Breast epithelium (tissue), 3 donors: ENCODE results near the gene SNX11.

Experiments used
- POLR2A ChIP-seq: fragments of 450-650 bp; IDR thresholded peaks from one replicate; pipeline ENCODE4 v1.6.1; 2016; ENCODE audit warnings: antibody characterized with exemption, mild to moderate bottlenecking, moderate library complexity
- TF ChIP-seq, protein P1 (sequence below), 3 donors: fragments of 450-650 bp; IDR thresholded peaks; one replicate each; pipeline ENCODE4 v1.5.1; 2016 to 2017; ENCODE audit warnings: antibody characterized with exemption in 3 of 3, mild to moderate bottlenecking in 3 of 3, moderate library complexity in 3 of 3

DNA sequence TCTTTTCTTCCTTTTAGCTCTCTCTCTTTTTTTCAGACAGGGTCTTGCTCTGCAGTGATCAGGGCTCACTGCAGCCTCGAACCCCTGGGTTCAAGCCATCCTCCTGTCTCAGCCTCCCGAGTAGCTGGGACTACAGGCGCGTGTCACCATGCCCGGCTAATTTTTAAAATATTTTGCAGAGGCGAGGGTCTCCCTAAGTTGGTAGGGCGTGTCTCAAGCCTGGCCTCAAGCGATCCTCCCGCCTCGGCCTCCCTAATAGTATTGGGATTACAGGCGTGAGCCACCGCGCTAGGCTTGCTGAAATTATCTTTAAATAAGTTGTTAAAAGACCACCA, 797 bp upstream of the SNX11 start:
- TF ChIP-seq POLR2A = no peak
- TF ChIP-seq, protein P1, sequence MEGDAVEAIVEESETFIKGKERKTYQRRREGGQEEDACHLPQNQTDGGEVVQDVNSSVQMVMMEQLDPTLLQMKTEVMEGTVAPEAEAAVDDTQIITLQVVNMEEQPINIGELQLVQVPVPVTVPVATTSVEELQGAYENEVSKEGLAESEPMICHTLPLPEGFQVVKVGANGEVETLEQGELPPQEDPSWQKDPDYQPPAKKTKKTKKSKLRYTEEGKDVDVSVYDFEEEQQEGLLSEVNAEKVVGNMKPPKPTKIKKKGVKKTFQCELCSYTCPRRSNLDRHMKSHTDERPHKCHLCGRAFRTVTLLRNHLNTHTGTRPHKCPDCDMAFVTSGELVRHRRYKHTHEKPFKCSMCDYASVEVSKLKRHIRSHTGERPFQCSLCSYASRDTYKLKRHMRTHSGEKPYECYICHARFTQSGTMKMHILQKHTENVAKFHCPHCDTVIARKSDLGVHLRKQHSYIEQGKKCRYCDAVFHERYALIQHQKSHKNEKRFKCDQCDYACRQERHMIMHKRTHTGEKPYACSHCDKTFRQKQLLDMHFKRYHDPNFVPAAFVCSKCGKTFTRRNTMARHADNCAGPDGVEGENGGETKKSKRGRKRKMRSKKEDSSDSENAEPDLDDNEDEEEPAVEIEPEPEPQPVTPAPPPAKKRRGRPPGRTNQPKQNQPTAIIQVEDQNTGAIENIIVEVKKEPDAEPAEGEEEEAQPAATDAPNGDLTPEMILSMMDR (IDR thresholded peaks at IDR 0.05) = no peak
